HFFc6 (cell line): ENCODE data around the gene FBXO27. TPM values are rescaled to one million over a fixed set of nuclear protein-coding genes. Genes with fewer than 3 reads are reported as not detected.
"Not testable (repeated sequence)": the region's sequence is repeated elsewhere in the genome, so short reads cannot be mapped to it uniquely, and the experiment has no call there.

Experiments used
- DNase-seq: peaks from one replicate; pipeline ENCODE4 v3.0.0-alpha.2; 2018
- H3K27ac Mint-ChIP-seq: 2 replicates; pipeline ENCODE4 v1.8.0; 2020; ENCODE audit warnings: mild to moderate bottlenecking, mixed read lengths
- H3K27me3 Mint-ChIP-seq: 2 replicates; pipeline ENCODE4 v1.8.0; 2021; ENCODE audit warnings: mild to moderate bottlenecking, moderate library complexity, mixed read lengths; ENCODE audit not compliant: insufficient read depth
- H3K36me3 Mint-ChIP-seq: 2 replicates; pipeline ENCODE4 v1.8.0; 2021; ENCODE audit warnings: low read depth, mixed read lengths
- H3K4me1 Mint-ChIP-seq: 2 replicates; pipeline ENCODE4 v1.8.0; 2020; ENCODE audit warnings: low read depth, mixed read lengths
- H3K4me3 Mint-ChIP-seq: 2 replicates; pipeline ENCODE4 v1.8.0; 2020; ENCODE audit warnings: mild to moderate bottlenecking, moderate library complexity, mixed read lengths
- H3K9me3 Mint-ChIP-seq: 2 replicates; pipeline ENCODE4 v1.8.0; 2020; ENCODE audit warnings: mild to moderate bottlenecking, mixed read lengths
- total RNA-seq, 6 experiments: library from RNA; stranded (reverse); fragmentation: NEBNext Ultra II Directional; extraction: Animal tissue kit (Norgen Biotek cat#: 25700); gene quantifications; 2 replicates in 1 of 6; 3 replicates in 5 of 6; pipeline ENCODE4 v1.2.3, GENCODE V29; 2021
- TF ChIP-seq, protein P1 (sequence below): fragments of 200-600 bp; sonication (generic); IDR thresholded peaks from 2 replicates; pipeline ENCODE4 v1.5.0; 2021; ENCODE audit warnings: antibody characterized with exemption, mild to moderate bottlenecking

The FBXO27 gene
- total RNA-seq, 6 experiments from 2014 or later, result 0.47 to 2.2 (median 0.90) TPM

DNA sequence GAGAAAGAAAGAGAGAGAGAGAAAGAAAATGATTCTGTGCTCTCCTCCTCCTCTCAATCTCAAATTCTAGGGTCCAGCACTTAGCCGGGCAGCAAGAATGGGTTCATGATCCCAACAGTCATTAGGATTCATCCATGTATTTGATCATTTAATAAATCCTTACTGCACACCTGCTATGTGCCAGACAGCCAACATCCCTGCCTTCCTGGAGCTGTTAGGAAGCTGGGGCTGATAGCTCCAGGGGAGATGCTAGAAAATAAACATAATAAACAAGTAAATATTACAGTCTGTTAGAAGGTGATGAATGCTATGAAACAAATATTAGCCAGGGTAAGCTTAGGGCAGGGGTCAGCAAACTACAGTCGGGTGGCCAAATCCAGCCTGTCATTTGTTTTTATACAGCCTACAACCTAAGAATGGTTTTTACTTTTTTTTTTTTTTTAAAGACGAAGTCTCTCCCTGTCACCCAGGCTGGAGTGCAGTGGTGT lies 41.9 kb upstream of the FBXO27 start:
- Mint-ChIP-seq H3K4me3 (peak overlapping the region; percentile 59; the same call in 1 of the 2 replicates), H3K27me3 (peaks cover 3% of the 10 kb centered on the region), H3K27ac (peak overlapping the region; percentile 77)

DNA sequence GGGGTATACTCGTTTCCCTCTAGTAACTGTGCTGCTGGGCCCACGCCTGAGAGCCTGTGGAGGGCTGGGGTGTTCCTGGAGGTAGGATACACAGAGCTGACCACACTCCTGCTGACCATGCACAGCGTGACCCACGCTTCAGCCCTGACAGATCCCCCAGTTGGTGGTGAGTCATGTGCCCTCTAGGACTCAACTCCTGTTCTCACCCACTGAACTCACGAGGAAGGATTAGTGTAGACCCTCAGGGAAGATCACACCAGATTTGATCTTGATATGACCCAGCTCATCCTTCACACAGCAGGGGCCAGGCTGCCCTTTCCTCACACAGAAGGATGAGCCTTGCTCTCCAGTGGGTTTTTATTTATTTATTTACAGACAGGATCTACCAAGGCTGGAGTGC lies 38.5 kb upstream of the FBXO27 start:
- Mint-ChIP-seq H3K36me3 (peaks cover 9% of the 10 kb centered on the region), H3K27me3 (peaks cover 7% of the 10 kb centered on the region), H3K9me3 (peaks cover 13% of the 10 kb centered on the region; the same call in 1 of the 2 replicates), H3K4me3 (no peak overlapping the region), H3K4me1 (peaks cover 32% of the 10 kb centered on the region), H3K27ac (peak overlapping the region; percentile 64; the same call in 1 of the 2 replicates)
- peak; percentile 51 for DNase-seq
- TF ChIP-seq, protein P1, sequence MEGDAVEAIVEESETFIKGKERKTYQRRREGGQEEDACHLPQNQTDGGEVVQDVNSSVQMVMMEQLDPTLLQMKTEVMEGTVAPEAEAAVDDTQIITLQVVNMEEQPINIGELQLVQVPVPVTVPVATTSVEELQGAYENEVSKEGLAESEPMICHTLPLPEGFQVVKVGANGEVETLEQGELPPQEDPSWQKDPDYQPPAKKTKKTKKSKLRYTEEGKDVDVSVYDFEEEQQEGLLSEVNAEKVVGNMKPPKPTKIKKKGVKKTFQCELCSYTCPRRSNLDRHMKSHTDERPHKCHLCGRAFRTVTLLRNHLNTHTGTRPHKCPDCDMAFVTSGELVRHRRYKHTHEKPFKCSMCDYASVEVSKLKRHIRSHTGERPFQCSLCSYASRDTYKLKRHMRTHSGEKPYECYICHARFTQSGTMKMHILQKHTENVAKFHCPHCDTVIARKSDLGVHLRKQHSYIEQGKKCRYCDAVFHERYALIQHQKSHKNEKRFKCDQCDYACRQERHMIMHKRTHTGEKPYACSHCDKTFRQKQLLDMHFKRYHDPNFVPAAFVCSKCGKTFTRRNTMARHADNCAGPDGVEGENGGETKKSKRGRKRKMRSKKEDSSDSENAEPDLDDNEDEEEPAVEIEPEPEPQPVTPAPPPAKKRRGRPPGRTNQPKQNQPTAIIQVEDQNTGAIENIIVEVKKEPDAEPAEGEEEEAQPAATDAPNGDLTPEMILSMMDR, result no peak

More for the DNA sequence above, 41.9 kb upstream of the FBXO27 start:
- H3K36me3 Mint-ChIP-seq, result peaks cover under 1% of the 10 kb centered on the region; the same call in 1 of the 2 replicates
- peaks cover under 1% of the 10 kb centered on the region; the same call in 1 of the 2 replicates for H3K9me3 Mint-ChIP-seq
- peaks cover 42% of the 10 kb centered on the region for H3K4me1 Mint-ChIP-seq
- no peak for DNase-seq
- TF ChIP-seq, protein P1, result no peak

DNA sequence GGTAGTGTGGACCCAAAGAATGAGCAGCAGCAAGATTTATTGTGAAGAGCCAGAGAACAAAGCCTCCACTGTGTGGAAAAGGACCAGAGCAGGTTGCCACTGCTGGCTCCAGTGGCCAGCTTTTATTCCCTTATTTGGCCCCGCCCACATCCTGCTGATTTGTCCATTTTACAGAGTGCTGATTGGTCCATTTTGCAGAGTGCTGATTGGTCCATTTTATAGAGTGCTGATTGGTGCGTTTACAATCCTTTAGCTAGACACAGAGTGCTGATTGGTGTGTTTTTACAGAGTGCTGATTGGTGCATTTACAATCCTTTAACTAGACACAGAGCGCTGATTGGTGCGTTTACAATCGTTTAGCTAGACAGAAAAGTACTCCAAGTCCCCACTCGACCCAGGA lies 35.9 kb upstream of the FBXO27 start:
- Mint-ChIP-seq H3K9me3 (peaks cover 13% of the 10 kb centered on the region; the same call in 1 of the 2 replicates), H3K4me1 (peaks cover 19% of the 10 kb centered on the region), H3K27me3 (peaks cover 11% of the 10 kb centered on the region; the same call in 1 of the 2 replicates)
- not testable (repeated sequence) for DNase-seq, H3K4me3 Mint-ChIP-seq, H3K27ac Mint-ChIP-seq, H3K36me3 Mint-ChIP-seq

DNA sequence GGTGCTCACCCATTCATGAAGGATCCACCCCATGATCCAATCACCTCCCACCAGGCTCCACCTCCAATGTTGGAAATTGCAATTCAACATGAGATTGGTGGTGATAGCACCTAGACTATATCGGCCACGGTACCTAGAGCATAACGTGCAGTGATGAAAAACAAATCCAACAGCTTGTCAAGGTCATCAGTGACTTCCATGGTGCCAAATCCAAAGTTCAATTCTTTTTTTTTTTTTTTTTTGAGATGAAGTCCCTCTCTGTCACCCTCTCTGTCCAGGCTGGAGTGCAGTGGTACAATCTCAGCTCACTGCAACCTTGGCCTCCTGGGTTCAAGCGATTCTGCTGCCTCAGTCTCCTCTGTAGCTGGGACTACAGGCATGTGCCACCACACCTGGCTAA lies 34.8 kb upstream of the FBXO27 start:
- peaks cover 9% of the 10 kb centered on the region for H3K36me3 Mint-ChIP-seq

DNA sequence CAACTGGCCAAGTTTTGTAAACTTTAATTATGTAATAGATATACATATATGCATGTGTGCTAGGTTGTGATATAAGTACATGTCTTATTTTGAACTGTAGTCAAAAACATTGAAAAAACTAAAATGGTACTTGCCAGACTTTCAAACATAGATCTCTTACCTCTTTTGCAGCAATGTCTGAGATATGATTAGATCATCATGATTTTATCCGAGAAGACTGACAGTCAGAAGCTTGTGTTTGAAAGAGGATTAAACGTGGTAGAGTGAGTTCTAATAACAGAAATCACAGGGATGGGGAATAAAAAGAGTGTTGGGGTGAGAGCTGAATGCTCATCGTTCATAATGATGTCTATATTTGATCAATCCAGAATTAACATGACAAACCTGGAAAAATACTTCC lies 33.6 kb upstream of the FBXO27 start:
- Mint-ChIP-seq H3K4me1 (peaks cover 11% of the 10 kb centered on the region), H3K9me3 (peaks cover 13% of the 10 kb centered on the region; the same call in 1 of the 2 replicates), H3K27me3 (peaks cover 11% of the 10 kb centered on the region; the same call in 1 of the 2 replicates), H3K36me3 (peaks cover 9% of the 10 kb centered on the region), H3K4me3 (no peak overlapping the region), H3K27ac (no peak overlapping the region)
- no peak for DNase-seq
- TF ChIP-seq, protein P1, result no peak

More for the DNA sequence above, 34.8 kb upstream of the FBXO27 start:
- Mint-ChIP-seq H3K9me3 (peaks cover 13% of the 10 kb centered on the region; the same call in 1 of the 2 replicates), H3K4me1 (peaks cover 8% of the 10 kb centered on the region), H3K27me3 (peaks cover 9% of the 10 kb centered on the region; the same call in 1 of the 2 replicates), H3K27ac (no peak overlapping the region), H3K4me3 (no peak overlapping the region)
- TF ChIP-seq, protein P1, result no peak
- no peak for DNase-seq

DNA sequence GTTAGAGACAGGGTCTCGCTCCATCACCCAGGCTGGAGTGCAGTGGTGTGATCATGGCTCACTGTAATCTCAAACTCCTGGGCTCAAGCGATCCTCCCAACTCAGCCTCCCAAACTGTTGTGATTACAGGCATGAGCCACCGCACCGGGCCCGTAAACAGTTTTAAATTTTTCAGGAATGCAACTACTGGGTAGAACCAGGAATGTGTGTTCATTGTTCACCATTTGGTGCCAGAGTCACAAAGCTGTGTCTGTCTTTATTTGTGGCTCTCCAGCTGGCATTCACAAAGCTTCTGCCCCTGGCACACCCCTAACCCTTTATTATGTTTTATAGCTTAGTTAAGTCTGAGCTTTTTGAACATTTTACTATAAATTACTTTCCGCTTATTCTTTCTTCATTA lies 32.1 kb upstream of the FBXO27 start:
- no peak for DNase-seq
- Mint-ChIP-seq H3K4me3 (no peak overlapping the region), H3K4me1 (peaks cover 6% of the 10 kb centered on the region), H3K27ac (no peak overlapping the region), H3K9me3 (peaks cover 13% of the 10 kb centered on the region; the same call in 1 of the 2 replicates), H3K27me3 (peaks cover 19% of the 10 kb centered on the region), H3K36me3 (peaks cover 9% of the 10 kb centered on the region)
- TF ChIP-seq, protein P1, result no peak
